Prostate gland (tissue), 2 donors: ENCODE results near the gene ACTC1.

Source experiments
- POLR2AphosphoS5 ChIP-seq: sonication (generic); formaldehyde crosslinking; IDR thresholded peaks from one replicate; pipeline ENCODE4 v1.6.1; 2017; ENCODE audit warnings: antibody characterized with exemption
- TF ChIP-seq, protein P1 (sequence below), 4 experiments: fragments of 200-600 bp in 2 of 4; fragments of 450-650 bp in 2 of 4; sonication (generic) in 2 of 4; IDR thresholded peaks; 1 replicate in 3 of 4; 2 replicates in 1 of 4; pipeline ENCODE4 v1.5.1; 2016 to 2019; ENCODE audit warnings: antibody characterized with exemption in 4 of 4, mild to moderate bottlenecking in 2 of 4, moderate library complexity in 2 of 4

DNA sequence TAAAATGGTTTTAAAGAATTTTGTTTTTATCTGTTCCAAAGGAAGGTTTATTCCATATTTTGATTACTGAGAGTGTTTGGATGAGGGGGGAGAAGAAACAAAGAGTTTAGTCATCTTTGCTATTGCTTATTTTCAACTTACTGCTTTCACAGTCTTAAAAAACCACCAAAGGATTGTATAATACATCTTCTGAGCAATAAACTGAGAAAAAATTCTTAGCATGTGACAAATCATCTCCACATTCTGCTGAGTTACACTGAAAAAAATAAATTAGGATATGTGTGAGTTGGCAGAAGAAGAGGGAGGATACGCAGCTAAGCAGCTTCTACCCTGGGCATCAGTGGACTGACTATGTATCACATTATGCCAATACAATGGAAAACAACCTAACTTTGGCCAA lies 23.2 kb upstream of the ACTC1 start:
- TF ChIP-seq, protein P1, sequence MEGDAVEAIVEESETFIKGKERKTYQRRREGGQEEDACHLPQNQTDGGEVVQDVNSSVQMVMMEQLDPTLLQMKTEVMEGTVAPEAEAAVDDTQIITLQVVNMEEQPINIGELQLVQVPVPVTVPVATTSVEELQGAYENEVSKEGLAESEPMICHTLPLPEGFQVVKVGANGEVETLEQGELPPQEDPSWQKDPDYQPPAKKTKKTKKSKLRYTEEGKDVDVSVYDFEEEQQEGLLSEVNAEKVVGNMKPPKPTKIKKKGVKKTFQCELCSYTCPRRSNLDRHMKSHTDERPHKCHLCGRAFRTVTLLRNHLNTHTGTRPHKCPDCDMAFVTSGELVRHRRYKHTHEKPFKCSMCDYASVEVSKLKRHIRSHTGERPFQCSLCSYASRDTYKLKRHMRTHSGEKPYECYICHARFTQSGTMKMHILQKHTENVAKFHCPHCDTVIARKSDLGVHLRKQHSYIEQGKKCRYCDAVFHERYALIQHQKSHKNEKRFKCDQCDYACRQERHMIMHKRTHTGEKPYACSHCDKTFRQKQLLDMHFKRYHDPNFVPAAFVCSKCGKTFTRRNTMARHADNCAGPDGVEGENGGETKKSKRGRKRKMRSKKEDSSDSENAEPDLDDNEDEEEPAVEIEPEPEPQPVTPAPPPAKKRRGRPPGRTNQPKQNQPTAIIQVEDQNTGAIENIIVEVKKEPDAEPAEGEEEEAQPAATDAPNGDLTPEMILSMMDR (IDR thresholded peaks at IDR 0.05): no peak
- TF ChIP-seq POLR2AphosphoS5: no peak
